HepG2 (cell line): ENCODE results near the gene PRR15L. TPM values are rescaled to one million over a fixed set of nuclear protein-coding genes. Genes with fewer than 3 reads are reported as not detected.

Source experiments
- GABPB1 ChIP-seq: IDR thresholded peaks from 2 replicates; pipeline ENCODE4 v1.6.1; 2016; ENCODE audit warnings: mild to moderate bottlenecking, missing genetic modification reagents, moderate library complexity, missing compliant biosample characterization
- GFI1 ChIP-seq: sonication (generic); formaldehyde crosslinking; IDR thresholded peaks from 2 replicates; pipeline ENCODE4 v1.5.0; 2020; ENCODE audit warnings: missing genetic modification reagents, mild to moderate bottlenecking, borderline replicate concordance
- GPBP1L1 ChIP-seq: sonication (generic); formaldehyde crosslinking; IDR thresholded peaks from 2 replicates; pipeline ENCODE4 v1.5.0; 2020; ENCODE audit warnings: mild to moderate bottlenecking, missing genetic modification reagents
- PAWR ChIP-seq: sonication (generic); formaldehyde crosslinking; IDR thresholded peaks from 2 replicates; pipeline ENCODE4 v1.4.0; 2020; ENCODE audit warnings: missing genetic modification reagents, mild to moderate bottlenecking, borderline replicate concordance
- SMAD3 ChIP-seq: sonication (generic); formaldehyde crosslinking; IDR thresholded peaks from 2 replicates; pipeline ENCODE4 v1.4.0; 2020; ENCODE audit warnings: missing genetic modification reagents
- SNRNP70 ChIP-seq: fragments of 200-400 bp; formaldehyde crosslinking; IDR thresholded peaks from 2 replicates; pipeline ENCODE4 v1.6.1; 2017; ENCODE audit warnings: mild to moderate bottlenecking, low read depth, low read length, moderate library complexity
- SPEN ChIP-seq: sonication (generic); formaldehyde crosslinking; IDR thresholded peaks from 2 replicates; pipeline ENCODE4 v1.5.1; 2020; ENCODE audit warnings: low read depth, mild to moderate bottlenecking, missing genetic modification reagents
- SRF ChIP-seq: IDR thresholded peaks from 2 replicates; pipeline ENCODE4 v1.6.1; 2011; ENCODE audit warnings: mild to moderate bottlenecking, low read depth, low read length, moderate library complexity
- SSRP1 ChIP-seq: IDR thresholded peaks from 2 replicates; pipeline ENCODE4 v1.6.1; 2016; ENCODE audit warnings: control low read depth
- ZFAT ChIP-seq: sonication (generic); formaldehyde crosslinking; conservative IDR thresholded peaks from 2 replicates; pipeline ENCODE4 v1.8.1; 2023; ENCODE audit warnings: missing genetic modification reagents, inconsistent platforms
- ZNF121 ChIP-seq: sonication (generic); formaldehyde crosslinking; IDR thresholded peaks from 2 replicates; pipeline ENCODE4 v1.5.0; 2020; ENCODE audit warnings: mild to moderate bottlenecking, missing genetic modification reagents
- ZNF235 ChIP-seq: sonication (generic); formaldehyde crosslinking; IDR thresholded peaks from 2 replicates; pipeline ENCODE4 v1.8.1; 2023; ENCODE audit warnings: mild to moderate bottlenecking, missing genetic modification reagents, borderline replicate concordance
- ZNF629 ChIP-seq: sonication (generic); formaldehyde crosslinking; conservative IDR thresholded peaks from 2 replicates; pipeline ENCODE4 v1.5.0; 2020; ENCODE audit warnings: missing genetic modification reagents
- ZNF703 ChIP-seq: sonication (generic); formaldehyde crosslinking; IDR thresholded peaks from 2 replicates; pipeline ENCODE4 v1.5.1; 2020; ENCODE audit warnings: missing genetic modification reagents, mild to moderate bottlenecking, moderate library complexity, borderline replicate concordance
- ZNF784 ChIP-seq: sonication (generic); formaldehyde crosslinking; IDR thresholded peaks from 2 replicates; pipeline ENCODE4 v1.5.1; 2020; ENCODE audit warnings: missing genetic modification reagents, mild to moderate bottlenecking, borderline replicate concordance
- ZNF878 ChIP-seq: sonication (generic); formaldehyde crosslinking; IDR thresholded peaks from 2 replicates; pipeline ENCODE4 v1.8.1; 2023; ENCODE audit warnings: mild to moderate bottlenecking, missing genetic modification reagents, moderate library complexity
- polyA plus RNA-seq, 8 experiments: library from polyadenylated mRNA; depleted of rRNA in 3 of 8; stranded (reverse) in 7 of 8; unstranded in 1 of 8; fragments of >200 nt; fragmentation: Illumina TruSeq in 4 of 8; extraction: Trizol in 4 of 8; gene quantifications; 2 replicates each; pipeline versions ENCODE4 v1.2.1 to v1.2.3, GENCODE V29; 2011 to 2016; ENCODE audit warnings: low read depth in 4 of 8, missing spikeins in 1 of 8, mixed read lengths in 1 of 8; ENCODE audit not compliant: insufficient read depth in 1 of 8
- total RNA-seq, 5 experiments: library from RNA; depleted of rRNA; stranded (reverse); fragments of >200 nt; fragmentation: Illumina TruSeq; extraction: Trizol; gene quantifications; 2 replicates each; pipeline ENCODE4 v1.2.3, GENCODE V29; 2016; ENCODE audit warnings: low read depth in 1 of 5
- TF ChIP-seq, protein P1 (sequence below): sonication (generic); formaldehyde crosslinking; IDR thresholded peaks from 2 replicates; pipeline ENCODE4 v1.9.0; 2021; ENCODE audit warnings: missing genetic modification reagents, borderline replicate concordance
- TF ChIP-seq, protein P2 (sequence below): sonication (generic); formaldehyde crosslinking; IDR thresholded peaks from 2 replicates; pipeline ENCODE4 v1.8.1; 2023; ENCODE audit warnings: missing genetic modification reagents, inconsistent platforms, borderline replicate concordance
- TF ChIP-seq, protein P3 (sequence below): sonication (generic); formaldehyde crosslinking; IDR thresholded peaks from 2 replicates; pipeline ENCODE4 v1.4.0; 2020; ENCODE audit warnings: missing genetic modification reagents

Gene PRR15L
- total and polyA plus RNA-seq, 2 of the 13 experiments (the other 11 are each of a cell fraction or from before 2014, with no cell fraction given): 0.44 to 2.0 TPM

GRCh38 chr17:47952171-47953021, 5.3 kb downstream of the PRR15L start (continued):
- no peak; the same call in 1 of the 2 replicates for TF ChIP-seq GFI1
- peak; percentile 60 for TF ChIP-seq ZNF629 (CRISPR knock-in tag)
- TF ChIP-seq, protein P1, sequence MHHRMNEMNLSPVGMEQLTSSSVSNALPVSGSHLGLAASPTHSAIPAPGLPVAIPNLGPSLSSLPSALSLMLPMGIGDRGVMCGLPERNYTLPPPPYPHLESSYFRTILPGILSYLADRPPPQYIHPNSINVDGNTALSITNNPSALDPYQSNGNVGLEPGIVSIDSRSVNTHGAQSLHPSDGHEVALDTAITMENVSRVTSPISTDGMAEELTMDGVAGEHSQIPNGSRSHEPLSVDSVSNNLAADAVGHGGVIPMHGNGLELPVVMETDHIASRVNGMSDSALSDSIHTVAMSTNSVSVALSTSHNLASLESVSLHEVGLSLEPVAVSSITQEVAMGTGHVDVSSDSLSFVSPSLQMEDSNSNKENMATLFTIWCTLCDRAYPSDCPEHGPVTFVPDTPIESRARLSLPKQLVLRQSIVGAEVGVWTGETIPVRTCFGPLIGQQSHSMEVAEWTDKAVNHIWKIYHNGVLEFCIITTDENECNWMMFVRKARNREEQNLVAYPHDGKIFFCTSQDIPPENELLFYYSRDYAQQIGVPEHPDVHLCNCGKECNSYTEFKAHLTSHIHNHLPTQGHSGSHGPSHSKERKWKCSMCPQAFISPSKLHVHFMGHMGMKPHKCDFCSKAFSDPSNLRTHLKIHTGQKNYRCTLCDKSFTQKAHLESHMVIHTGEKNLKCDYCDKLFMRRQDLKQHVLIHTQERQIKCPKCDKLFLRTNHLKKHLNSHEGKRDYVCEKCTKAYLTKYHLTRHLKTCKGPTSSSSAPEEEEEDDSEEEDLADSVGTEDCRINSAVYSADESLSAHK (CRISPR knock-in tag): no peak
- TF ChIP-seq ZNF703 (CRISPR knock-in tag): no peak
- no peak for TF ChIP-seq ZNF235 (CRISPR knock-in tag)
- no peak for TF ChIP-seq ZNF121 (CRISPR knock-in tag)
- no peak for TF ChIP-seq SMAD3 (CRISPR knock-in tag)
- TF ChIP-seq PAWR: no peak
- no peak for TF ChIP-seq SSRP1
- TF ChIP-seq, protein P2, sequence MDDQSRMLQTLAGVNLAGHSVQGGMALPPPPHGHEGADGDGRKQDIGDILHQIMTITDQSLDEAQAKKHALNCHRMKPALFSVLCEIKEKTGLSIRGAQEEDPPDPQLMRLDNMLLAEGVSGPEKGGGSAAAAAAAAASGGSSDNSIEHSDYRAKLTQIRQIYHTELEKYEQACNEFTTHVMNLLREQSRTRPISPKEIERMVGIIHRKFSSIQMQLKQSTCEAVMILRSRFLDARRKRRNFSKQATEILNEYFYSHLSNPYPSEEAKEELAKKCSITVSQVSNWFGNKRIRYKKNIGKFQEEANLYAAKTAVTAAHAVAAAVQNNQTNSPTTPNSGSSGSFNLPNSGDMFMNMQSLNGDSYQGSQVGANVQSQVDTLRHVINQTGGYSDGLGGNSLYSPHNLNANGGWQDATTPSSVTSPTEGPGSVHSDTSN (CRISPR knock-in tag): no peak
- no peak for TF ChIP-seq SRF
- TF ChIP-seq SNRNP70: no peak
- TF ChIP-seq ZNF784: no peak
- TF ChIP-seq GABPB1: peak; percentile 39; the same call in 1 of the 2 replicates
- TF ChIP-seq, protein P3, sequence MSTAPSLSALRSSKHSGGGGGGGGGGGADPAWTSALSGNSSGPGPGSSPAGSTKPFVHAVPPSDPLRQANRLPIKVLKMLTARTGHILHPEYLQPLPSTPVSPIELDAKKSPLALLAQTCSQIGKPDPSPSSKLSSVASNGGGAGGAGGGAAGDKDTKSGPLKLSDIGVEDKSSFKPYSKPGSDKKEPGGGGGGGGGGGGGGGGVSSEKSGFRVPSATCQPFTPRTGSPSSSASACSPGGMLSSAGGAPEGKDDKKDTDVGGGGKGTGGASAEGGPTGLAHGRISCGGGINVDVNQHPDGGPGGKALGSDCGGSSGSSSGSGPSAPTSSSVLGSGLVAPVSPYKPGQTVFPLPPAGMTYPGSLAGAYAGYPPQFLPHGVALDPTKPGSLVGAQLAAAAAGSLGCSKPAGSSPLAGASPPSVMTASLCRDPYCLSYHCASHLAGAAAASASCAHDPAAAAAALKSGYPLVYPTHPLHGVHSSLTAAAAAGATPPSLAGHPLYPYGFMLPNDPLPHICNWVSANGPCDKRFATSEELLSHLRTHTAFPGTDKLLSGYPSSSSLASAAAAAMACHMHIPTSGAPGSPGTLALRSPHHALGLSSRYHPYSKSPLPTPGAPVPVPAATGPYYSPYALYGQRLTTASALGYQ (CRISPR knock-in tag): peak; percentile 62; the same call in 1 of the 2 replicates
- TF ChIP-seq GPBP1L1: no peak
- no peak for TF ChIP-seq ZNF878 (CRISPR knock-in tag)
- peak; percentile 82 for TF ChIP-seq SPEN (CRISPR knock-in tag)
- TF ChIP-seq ZFAT (CRISPR knock-in tag): no peak
